ENCODE data around the gene PLCXD3.

DNA sequence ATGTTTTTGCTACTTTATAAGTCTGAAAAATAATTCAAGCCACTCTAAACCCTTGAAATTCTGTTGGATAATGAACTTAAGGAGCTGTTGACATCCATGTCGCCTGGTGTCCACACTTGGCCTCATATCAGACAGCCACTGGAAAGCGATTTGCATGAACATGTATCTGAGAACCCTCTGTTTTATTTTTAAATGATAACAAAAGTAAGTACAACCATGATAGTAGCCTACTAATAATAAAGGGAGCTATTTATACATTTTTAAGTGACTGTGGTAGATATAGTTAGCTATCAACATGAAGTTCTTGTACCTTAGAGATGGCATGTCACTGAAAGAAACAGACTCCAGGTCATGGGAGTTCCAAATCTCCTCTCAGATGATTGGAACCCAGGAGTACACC lies 53.3 kb downstream of the PLCXD3 start:
- TF ChIP-seq, protein P1, sequence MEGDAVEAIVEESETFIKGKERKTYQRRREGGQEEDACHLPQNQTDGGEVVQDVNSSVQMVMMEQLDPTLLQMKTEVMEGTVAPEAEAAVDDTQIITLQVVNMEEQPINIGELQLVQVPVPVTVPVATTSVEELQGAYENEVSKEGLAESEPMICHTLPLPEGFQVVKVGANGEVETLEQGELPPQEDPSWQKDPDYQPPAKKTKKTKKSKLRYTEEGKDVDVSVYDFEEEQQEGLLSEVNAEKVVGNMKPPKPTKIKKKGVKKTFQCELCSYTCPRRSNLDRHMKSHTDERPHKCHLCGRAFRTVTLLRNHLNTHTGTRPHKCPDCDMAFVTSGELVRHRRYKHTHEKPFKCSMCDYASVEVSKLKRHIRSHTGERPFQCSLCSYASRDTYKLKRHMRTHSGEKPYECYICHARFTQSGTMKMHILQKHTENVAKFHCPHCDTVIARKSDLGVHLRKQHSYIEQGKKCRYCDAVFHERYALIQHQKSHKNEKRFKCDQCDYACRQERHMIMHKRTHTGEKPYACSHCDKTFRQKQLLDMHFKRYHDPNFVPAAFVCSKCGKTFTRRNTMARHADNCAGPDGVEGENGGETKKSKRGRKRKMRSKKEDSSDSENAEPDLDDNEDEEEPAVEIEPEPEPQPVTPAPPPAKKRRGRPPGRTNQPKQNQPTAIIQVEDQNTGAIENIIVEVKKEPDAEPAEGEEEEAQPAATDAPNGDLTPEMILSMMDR (IDR thresholded peaks at IDR 0.05 in 8 of 11, conservative IDR thresholded peaks at IDR 0.05 in 3 of 11), result no peak
- TF ChIP-seq POLR2AphosphoS5 (IDR thresholded peaks at IDR 0.05), result no peak

All from spleen (tissue), 7 donors.